Osteocyte (in vitro differentiated cells): ENCODE measurements around the gene INPP4B. TPM values are rescaled to one million over a fixed set of nuclear protein-coding genes. Genes with fewer than 3 reads are reported as not detected.

ENCODE experiments used
- DNase-seq: peaks from one replicate; pipeline ENCODE4 v3.0.0; 2021; ENCODE audit warnings: mixed read lengths; ENCODE audit not compliant: unreplicated experiment; ENCODE audit errors: extremely low spot score
- H3K27ac Mint-ChIP-seq: one replicate; pipeline ENCODE4 v1.8.0; 2021; ENCODE audit warnings: mild to moderate bottlenecking, mixed read lengths; ENCODE audit not compliant: unreplicated experiment
- H3K27me3 Mint-ChIP-seq: one replicate; pipeline ENCODE4 v1.8.0; 2021; ENCODE audit warnings: mixed read lengths; ENCODE audit not compliant: unreplicated experiment
- H3K36me3 Mint-ChIP-seq: one replicate; pipeline ENCODE4 v1.8.0; 2021; ENCODE audit warnings: mixed read lengths; ENCODE audit not compliant: unreplicated experiment
- H3K4me1 Mint-ChIP-seq: one replicate; pipeline ENCODE4 v1.8.0; 2021; ENCODE audit warnings: mixed read lengths; ENCODE audit not compliant: unreplicated experiment
- H3K4me3 Mint-ChIP-seq: one replicate; pipeline ENCODE4 v1.8.0; 2021; ENCODE audit warnings: mild to moderate bottlenecking, moderate library complexity, mixed read lengths; ENCODE audit not compliant: unreplicated experiment
- H3K9me3 Mint-ChIP-seq: one replicate; pipeline ENCODE4 v1.8.0; 2021; ENCODE audit warnings: mixed read lengths; ENCODE audit not compliant: unreplicated experiment
- total RNA-seq: library from RNA; stranded (reverse); gene quantifications from 2 replicates; pipeline ENCODE4 v1.2.1, GENCODE V29; 2021
- TF ChIP-seq, protein P1 (sequence below): fragments of 200-600 bp; sonication (generic); IDR thresholded peaks from 2 replicates; pipeline ENCODE4 v1.5.0; 2021; ENCODE audit warnings: antibody characterized with exemption, mild to moderate bottlenecking, moderate library complexity

Gene INPP4B
- total RNA-seq, 1 donor from 2014 or later = 10.9 TPM

DNA sequence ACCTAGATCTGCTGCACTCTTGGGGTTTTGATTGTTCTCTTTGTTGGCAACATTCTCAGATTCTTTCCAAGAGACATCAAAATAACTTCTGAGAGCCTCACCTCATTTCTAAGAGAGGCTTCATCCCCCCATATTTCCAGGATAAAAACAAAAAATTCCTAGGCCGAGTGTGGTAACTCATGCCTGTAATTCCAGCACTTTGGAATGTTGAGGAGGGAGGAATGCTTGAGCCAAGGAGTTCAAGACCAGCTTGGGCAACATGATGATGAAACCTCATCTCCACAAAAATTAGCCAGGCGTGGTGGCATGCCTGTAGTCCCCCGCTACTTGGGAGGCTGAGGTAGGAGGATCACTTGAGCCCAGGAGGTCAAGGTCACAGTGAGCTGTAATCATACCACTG, 477.0 kb downstream of the INPP4B start:
- H3K36me3 Mint-ChIP-seq = peaks cover 12% of the 10 kb centered on the region
- DNase-seq = no peak
- TF ChIP-seq, protein P1, sequence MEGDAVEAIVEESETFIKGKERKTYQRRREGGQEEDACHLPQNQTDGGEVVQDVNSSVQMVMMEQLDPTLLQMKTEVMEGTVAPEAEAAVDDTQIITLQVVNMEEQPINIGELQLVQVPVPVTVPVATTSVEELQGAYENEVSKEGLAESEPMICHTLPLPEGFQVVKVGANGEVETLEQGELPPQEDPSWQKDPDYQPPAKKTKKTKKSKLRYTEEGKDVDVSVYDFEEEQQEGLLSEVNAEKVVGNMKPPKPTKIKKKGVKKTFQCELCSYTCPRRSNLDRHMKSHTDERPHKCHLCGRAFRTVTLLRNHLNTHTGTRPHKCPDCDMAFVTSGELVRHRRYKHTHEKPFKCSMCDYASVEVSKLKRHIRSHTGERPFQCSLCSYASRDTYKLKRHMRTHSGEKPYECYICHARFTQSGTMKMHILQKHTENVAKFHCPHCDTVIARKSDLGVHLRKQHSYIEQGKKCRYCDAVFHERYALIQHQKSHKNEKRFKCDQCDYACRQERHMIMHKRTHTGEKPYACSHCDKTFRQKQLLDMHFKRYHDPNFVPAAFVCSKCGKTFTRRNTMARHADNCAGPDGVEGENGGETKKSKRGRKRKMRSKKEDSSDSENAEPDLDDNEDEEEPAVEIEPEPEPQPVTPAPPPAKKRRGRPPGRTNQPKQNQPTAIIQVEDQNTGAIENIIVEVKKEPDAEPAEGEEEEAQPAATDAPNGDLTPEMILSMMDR = no peak
- H3K27ac Mint-ChIP-seq = no peak overlapping the region
- H3K9me3 Mint-ChIP-seq = peaks cover 16% of the 10 kb centered on the region
- no peak overlapping the region for H3K4me3 Mint-ChIP-seq
- H3K4me1 Mint-ChIP-seq = peaks cover 49% of the 10 kb centered on the region
- H3K27me3 Mint-ChIP-seq = no peaks in the 10 kb centered on the region

DNA sequence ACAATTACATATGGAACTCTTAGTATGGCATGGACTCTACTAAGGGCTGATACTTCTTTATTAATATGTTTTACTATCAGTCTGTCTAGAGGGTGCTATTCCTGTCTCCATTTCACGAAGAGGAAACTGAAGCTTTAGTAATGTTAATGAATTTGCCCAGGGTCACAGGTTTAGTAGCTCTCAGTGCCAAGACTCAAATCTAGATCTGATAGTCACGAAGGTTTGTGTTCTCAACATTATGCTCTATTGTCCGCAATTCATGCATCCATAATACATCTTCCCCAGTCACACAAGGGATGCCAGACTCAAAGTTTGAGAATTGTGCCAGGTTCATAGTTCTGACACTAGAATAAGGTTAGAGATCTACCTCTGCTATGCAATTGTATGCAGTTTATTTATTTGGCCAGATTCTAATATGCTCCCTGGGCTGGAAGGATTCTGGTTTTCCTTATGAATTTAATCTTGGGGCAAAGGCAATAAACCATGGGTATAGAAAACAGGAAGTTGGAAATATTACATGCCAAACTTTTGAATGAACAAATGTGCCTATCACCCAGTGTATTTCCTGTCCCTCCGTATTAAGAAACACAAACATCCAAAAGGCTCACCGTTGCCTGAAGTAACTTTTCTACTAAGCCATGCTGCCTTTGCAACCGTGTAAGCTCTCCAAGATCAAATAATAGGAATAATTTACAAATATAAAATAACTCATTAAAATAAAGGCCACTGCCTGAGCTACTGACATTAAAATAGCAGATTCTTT, 478.5 kb downstream of the INPP4B start:
- Mint-ChIP-seq H3K4me1 (peaks cover 36% of the 10 kb centered on the region), H3K9me3 (peaks cover 16% of the 10 kb centered on the region), H3K36me3 (peaks cover 12% of the 10 kb centered on the region), H3K27me3 (no peaks in the 10 kb centered on the region), H3K27ac (no peak overlapping the region), H3K4me3 (no peak overlapping the region)
- no peak for DNase-seq
- TF ChIP-seq, protein P1 = no peak

DNA sequence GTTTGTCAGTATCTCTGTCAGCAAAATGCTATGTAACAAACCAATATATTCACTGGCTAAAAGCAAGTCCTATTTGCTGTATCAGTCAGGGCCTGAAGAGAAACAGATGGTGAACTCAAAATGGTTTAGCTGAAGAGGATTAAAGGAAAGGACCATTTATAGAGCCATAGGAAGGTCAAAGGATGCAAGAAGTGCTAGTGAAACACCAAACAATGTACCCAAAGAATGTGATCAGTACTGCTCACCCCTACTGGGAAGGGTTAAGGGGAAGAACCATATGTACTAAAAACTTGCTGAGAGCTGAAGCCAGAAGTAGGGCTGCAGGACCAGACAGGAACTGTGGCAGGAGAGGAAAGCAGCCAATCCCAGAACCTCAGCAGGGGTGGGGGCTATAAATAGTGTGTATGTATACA, 479.3 kb downstream of the INPP4B start:
- DNase-seq = no peak
- H3K27me3 Mint-ChIP-seq = no peaks in the 10 kb centered on the region
- TF ChIP-seq, protein P1 = no peak
- H3K27ac Mint-ChIP-seq = peak overlapping the region; percentile 13
- H3K4me1 Mint-ChIP-seq = peaks cover 29% of the 10 kb centered on the region
- H3K36me3 Mint-ChIP-seq = peaks cover 14% of the 10 kb centered on the region
- peaks cover 19% of the 10 kb centered on the region for H3K9me3 Mint-ChIP-seq
- H3K4me3 Mint-ChIP-seq = no peak overlapping the region

DNA sequence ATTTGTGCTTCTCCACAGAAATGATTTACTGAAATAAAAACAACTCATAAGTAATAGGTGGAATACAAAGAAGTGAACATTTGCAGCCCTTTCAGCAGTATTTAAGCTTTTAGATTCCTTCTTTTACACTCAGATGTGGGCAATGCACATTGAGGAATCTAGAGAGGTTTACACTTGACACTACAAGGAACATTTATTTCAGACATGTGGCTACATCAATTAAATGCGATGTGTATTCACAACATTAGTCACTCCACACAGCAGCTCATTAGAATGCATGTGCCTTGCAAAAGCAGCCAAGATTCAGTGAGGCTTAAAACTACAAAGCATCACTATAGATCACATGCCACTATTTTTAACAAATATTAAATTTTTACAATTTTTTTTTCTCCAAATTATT, 480.7 kb downstream of the INPP4B start:
- peaks cover 8% of the 10 kb centered on the region for H3K36me3 Mint-ChIP-seq
- H3K4me1 Mint-ChIP-seq = peaks cover 30% of the 10 kb centered on the region
- TF ChIP-seq, protein P1 = no peak
- no peak for DNase-seq
- H3K4me3 Mint-ChIP-seq = no peak overlapping the region
- H3K27ac Mint-ChIP-seq = no peak overlapping the region
- H3K27me3 Mint-ChIP-seq = no peaks in the 10 kb centered on the region
- H3K9me3 Mint-ChIP-seq = peaks cover 8% of the 10 kb centered on the region

DNA sequence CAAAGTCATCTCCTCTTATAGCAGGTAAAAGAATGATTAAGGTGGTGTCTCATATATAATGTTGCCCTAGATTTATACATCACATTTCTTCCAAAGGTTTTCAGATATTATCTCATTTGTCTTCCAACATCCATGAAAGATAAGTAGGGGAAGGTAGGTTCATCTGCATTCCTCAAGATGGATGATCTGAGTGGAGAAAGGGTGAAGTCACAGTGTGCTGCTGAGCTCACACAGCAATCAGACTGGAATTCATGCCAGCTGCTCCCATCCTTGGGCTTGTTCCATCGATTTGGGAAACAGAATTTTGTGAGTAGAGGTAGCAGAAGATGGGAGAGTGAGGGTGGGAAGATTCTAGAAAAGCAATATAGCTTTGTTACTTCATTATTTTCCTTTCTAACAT, 482.4 kb downstream of the INPP4B start:
- H3K4me3 Mint-ChIP-seq = no peak overlapping the region
- peaks cover 28% of the 10 kb centered on the region for H3K4me1 Mint-ChIP-seq
- no peak for DNase-seq
- H3K36me3 Mint-ChIP-seq = peaks cover 6% of the 10 kb centered on the region
- no peaks in the 10 kb centered on the region for H3K27me3 Mint-ChIP-seq
- TF ChIP-seq, protein P1 = no peak
- peaks cover 6% of the 10 kb centered on the region for H3K9me3 Mint-ChIP-seq
- H3K27ac Mint-ChIP-seq = no peak overlapping the region
